Chondrocyte (in vitro differentiated cells): ENCODE measurements around the gene HCN2. TPM values are rescaled to one million over a fixed set of nuclear protein-coding genes. Genes with fewer than 3 reads are reported as not detected.
A peak's percentile ranks its signal among the peaks of the same experiment; 100 is the strongest.

ENCODE experiments used
- DNase-seq: peaks from one replicate; pipeline ENCODE4 v3.0.0; 2021; ENCODE audit warnings: mixed read lengths, low spot score
- H3K27ac Mint-ChIP-seq: one replicate; pipeline ENCODE4 v1.8.0; 2021; ENCODE audit warnings: mild to moderate bottlenecking, moderate library complexity, mixed read lengths; ENCODE audit not compliant: unreplicated experiment
- H3K27me3 Mint-ChIP-seq: 2 replicates; pipeline ENCODE4 v1.8.0; 2021; ENCODE audit warnings: low read depth, mixed read lengths
- H3K36me3 Mint-ChIP-seq: 2 replicates; pipeline ENCODE4 v1.8.0; 2021; ENCODE audit warnings: low read depth, mixed read lengths
- H3K4me1 Mint-ChIP-seq: 2 replicates; pipeline ENCODE4 v1.8.0; 2021; ENCODE audit warnings: low read depth, mild to moderate bottlenecking, mixed read lengths
- H3K4me3 Mint-ChIP-seq: one replicate; pipeline ENCODE4 v1.8.0; 2021; ENCODE audit warnings: mild to moderate bottlenecking, moderate library complexity, mixed read lengths; ENCODE audit not compliant: unreplicated experiment
- H3K9me3 Mint-ChIP-seq: 2 replicates; pipeline ENCODE4 v1.8.0; 2021; ENCODE audit warnings: low read depth, mixed read lengths
- total RNA-seq: library from RNA; stranded (reverse); gene quantifications from 3 replicates; pipeline ENCODE4 v1.2.1, GENCODE V29; 2021
- TF ChIP-seq, protein P1 (sequence below): fragments of 200-600 bp; sonication (generic); IDR thresholded peaks from 2 replicates; pipeline ENCODE4 v1.5.0; 2021; ENCODE audit warnings: antibody characterized with exemption, mild to moderate bottlenecking, moderate library complexity

The HCN2 gene
- total RNA-seq, 1 donor from 2014 or later: 6.2 TPM

DNA sequence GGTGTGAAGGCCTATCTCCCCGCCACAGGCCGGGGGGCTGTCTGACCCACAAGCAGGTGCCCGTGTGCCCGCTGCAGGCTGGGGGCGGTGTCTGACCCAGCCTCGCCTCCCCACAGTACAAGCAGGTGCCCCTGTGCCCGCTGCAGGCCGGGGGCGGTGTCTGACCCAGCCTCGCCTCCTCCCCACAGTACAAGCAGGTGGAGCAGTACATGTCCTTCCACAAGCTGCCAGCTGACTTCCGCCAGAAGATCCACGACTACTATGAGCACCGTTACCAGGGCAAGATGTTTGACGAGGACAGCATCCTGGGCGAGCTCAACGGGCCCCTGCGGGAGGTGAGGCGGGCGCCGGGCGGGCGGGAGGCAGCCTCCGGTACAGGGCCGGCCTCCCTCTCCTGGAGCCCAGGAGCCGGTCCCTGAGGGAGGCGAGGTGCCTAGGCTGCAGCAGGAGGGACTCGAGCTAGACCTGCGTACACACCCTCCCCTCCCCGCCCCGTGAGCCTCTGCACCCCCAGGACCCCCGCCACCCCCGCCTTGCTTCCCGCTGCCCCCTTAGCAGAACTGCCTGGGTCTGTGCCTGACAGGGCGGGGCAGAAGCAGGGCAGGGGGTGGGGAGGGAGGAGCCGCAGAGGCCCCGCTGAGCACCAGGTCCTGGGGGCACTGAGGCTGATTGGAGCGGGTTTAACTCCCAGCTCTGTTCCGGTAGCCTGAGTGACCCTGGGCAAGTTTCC, 20.6 kb downstream of the HCN2 start:
- Mint-ChIP-seq H3K36me3 (peaks cover 10% of the 10 kb centered on the region), H3K27ac (peak overlapping the region; percentile 89)

DNA sequence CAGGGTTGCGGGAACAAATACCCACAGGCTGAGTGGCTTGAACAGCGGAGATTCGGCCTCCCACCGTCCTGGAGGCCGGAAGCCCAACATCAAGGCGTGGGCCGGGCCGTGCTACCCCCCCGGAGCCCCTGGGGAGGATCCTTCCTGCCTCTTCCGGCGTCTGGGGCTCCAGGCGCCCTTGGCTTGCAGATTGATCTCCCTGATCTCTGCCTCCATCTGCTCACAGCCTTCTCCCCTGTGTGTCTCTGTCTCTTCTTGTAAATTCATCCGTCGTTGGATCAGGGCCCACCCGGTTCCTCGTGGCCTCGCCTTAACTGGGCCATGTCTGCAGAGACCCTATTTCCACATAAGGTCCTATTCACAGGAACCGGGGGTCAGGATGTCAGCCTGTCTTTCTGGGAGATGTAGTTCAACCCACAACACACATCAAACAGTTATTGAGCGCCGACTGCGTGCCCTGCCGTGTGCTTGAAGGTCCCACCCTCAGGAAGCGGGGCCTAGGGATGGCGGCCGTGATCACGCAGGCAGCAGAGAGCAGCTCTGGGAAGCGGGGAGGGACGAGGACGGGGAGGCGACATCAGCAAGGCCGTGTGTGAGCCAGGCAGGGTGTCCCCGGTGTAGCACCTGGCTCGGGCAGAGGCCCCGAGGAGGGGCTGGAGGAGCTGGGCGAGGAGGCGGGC, 21.3 kb downstream of the HCN2 start:
- DNase-seq: no peak
- no peaks in the 10 kb centered on the region for H3K27me3 Mint-ChIP-seq
- peak overlapping the region; percentile 89 for H3K27ac Mint-ChIP-seq
- H3K4me3 Mint-ChIP-seq: peak overlapping the region; percentile 47
- peaks cover 13% of the 10 kb centered on the region for H3K36me3 Mint-ChIP-seq
- no peaks in the 10 kb centered on the region for H3K9me3 Mint-ChIP-seq
- TF ChIP-seq, protein P1, sequence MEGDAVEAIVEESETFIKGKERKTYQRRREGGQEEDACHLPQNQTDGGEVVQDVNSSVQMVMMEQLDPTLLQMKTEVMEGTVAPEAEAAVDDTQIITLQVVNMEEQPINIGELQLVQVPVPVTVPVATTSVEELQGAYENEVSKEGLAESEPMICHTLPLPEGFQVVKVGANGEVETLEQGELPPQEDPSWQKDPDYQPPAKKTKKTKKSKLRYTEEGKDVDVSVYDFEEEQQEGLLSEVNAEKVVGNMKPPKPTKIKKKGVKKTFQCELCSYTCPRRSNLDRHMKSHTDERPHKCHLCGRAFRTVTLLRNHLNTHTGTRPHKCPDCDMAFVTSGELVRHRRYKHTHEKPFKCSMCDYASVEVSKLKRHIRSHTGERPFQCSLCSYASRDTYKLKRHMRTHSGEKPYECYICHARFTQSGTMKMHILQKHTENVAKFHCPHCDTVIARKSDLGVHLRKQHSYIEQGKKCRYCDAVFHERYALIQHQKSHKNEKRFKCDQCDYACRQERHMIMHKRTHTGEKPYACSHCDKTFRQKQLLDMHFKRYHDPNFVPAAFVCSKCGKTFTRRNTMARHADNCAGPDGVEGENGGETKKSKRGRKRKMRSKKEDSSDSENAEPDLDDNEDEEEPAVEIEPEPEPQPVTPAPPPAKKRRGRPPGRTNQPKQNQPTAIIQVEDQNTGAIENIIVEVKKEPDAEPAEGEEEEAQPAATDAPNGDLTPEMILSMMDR: no peak
- H3K4me1 Mint-ChIP-seq: peaks cover 18% of the 10 kb centered on the region

More for the DNA sequence above, 20.6 kb downstream of the HCN2 start:
- H3K27me3 Mint-ChIP-seq: no peaks in the 10 kb centered on the region
- peaks cover 18% of the 10 kb centered on the region for H3K4me1 Mint-ChIP-seq
- TF ChIP-seq, protein P1: no peak
- no peaks in the 10 kb centered on the region for H3K9me3 Mint-ChIP-seq
- DNase-seq: no peak
- H3K4me3 Mint-ChIP-seq: no peak overlapping the region

DNA sequence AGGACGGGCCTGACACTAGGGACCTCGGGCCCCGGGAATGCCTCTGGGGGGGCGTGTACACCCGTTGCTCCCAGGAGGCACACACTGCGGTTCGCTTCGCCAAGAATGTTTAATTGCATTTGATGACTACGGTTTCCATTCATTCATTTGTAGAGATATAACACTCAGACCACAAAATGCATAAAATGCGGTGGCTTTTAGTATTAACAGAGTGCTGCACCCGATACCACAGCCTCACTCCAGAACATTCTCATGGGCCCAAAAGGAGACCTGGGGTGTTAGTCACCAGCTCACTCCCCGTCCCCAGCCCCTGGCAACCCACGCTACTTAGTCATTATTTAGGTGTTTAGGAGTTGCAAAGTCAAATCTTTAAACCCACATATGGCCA, 21.8 kb downstream of the HCN2 start:
- Mint-ChIP-seq H3K9me3 (no peaks in the 10 kb centered on the region), H3K27me3 (no peaks in the 10 kb centered on the region), H3K4me3 (no peak overlapping the region), H3K27ac (peak overlapping the region; percentile 89), H3K36me3 (peaks cover 13% of the 10 kb centered on the region), H3K4me1 (peaks cover 18% of the 10 kb centered on the region)
- DNase-seq: no peak
- TF ChIP-seq, protein P1: no peak

DNA sequence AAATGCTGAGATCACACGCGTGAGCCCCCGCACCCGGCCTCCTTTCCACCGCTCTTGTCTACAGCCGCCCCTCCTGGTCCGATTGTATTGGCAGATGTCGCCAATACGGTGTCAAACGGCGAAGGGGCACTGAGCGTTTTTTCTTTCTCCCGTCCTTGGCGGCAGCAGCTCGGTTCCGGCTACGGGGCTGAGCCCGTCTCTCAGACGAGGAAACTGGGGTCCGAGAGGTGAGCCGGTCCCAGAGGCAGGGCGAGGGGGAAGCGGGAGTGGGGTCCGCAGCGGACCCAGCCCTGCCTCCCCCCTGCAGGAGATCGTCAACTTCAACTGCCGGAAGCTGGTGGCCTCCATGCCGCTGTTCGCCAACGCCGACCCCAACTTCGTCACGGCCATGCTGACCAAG, 23.3 kb downstream of the HCN2 start:
- no peaks in the 10 kb centered on the region for H3K9me3 Mint-ChIP-seq
- peaks cover 13% of the 10 kb centered on the region for H3K36me3 Mint-ChIP-seq
- TF ChIP-seq, protein P1: no peak
- no peak overlapping the region for H3K4me3 Mint-ChIP-seq
- H3K27me3 Mint-ChIP-seq: no peaks in the 10 kb centered on the region
- no peak overlapping the region for H3K27ac Mint-ChIP-seq
- DNase-seq: no peak
- peaks cover 18% of the 10 kb centered on the region for H3K4me1 Mint-ChIP-seq

DNA sequence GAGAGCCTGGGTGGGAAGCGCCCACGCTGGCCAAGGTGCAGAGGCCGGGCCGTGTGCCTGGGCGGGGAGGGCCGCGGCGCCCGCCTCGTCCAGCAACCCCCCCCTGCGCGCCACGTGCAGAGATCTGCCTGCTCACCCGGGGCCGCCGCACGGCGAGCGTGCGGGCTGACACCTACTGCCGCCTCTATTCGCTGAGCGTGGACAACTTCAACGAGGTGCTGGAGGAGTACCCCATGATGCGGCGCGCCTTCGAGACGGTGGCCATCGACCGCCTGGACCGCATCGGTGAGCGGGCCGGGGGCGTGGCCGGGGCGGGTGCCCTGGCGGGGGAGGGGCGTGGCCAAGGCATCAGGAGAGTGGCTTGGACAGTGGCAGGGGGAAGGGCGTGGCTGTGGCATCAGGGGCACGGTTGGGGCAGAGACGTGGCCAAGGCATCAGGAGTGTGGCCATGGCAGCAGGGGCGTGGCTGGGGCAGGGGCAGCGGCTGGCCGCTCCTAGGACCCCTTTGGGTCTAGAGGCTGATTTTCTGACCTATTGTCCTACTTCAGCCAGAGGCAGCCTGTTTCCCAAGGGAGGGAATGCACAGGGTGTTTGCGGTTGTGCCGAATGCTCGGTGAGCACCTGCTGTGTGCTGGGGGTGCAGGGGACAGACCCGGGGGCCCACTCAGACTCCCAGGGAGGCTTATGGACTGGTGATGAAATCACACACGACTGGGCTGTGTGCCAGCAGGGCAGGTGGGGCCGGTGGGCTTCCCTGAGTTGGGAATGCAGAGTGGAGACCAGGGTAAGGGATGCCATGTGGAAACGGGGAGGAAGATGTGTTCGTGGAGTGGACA, 24.3 kb downstream of the HCN2 start:
- Mint-ChIP-seq H3K4me3 (no peak overlapping the region), H3K27ac (no peak overlapping the region), H3K4me1 (peaks cover 18% of the 10 kb centered on the region), H3K27me3 (no peaks in the 10 kb centered on the region), H3K36me3 (peaks cover 17% of the 10 kb centered on the region), H3K9me3 (no peaks in the 10 kb centered on the region)
- TF ChIP-seq, protein P1: no peak
- no peak for DNase-seq
